Measurements from ENCODE around the gene DNAH6. TPM values are rescaled to one million over a fixed set of nuclear protein-coding genes. Genes with fewer than 3 reads are reported as not detected.
"Not testable (repeated sequence)": the region's sequence is repeated elsewhere in the genome, so short reads cannot be mapped to it uniquely, and the experiment has no call there.

Gene DNAH6
- total RNA-seq, 2 experiments from 2014 or later = 0.21 to 0.54 TPM

GRCh38 chr2:84545005-84545404 is 28.7 kb downstream of the DNAH6 start:
- Mint-ChIP-seq H3K27me3 (no peaks in the 10 kb centered on the region), H3K4me3 (no peak overlapping the region), H3K27ac (no peak overlapping the region), H3K36me3 (no peaks in the 10 kb centered on the region), H3K9me3 (no peaks in the 10 kb centered on the region), H3K4me1 (peaks cover 6% of the 10 kb centered on the region)
- DNase-seq = no peak

GRCh38 chr2:84546551-84546950 is 30.3 kb downstream of the DNAH6 start:
- no peak overlapping the region for H3K4me3 Mint-ChIP-seq
- no peaks in the 10 kb centered on the region for H3K9me3 Mint-ChIP-seq
- DNase-seq = no peak
- H3K27ac Mint-ChIP-seq = no peak overlapping the region
- H3K27me3 Mint-ChIP-seq = no peaks in the 10 kb centered on the region
- peaks cover 4% of the 10 kb centered on the region for H3K4me1 Mint-ChIP-seq
- no peaks in the 10 kb centered on the region for H3K36me3 Mint-ChIP-seq

- DNase-seq = no peak
- H3K4me1 Mint-ChIP-seq = peaks cover 4% of the 10 kb centered on the region
- no peak overlapping the region for H3K4me3 Mint-ChIP-seq
- no peaks in the 10 kb centered on the region for H3K27me3 Mint-ChIP-seq
- no peaks in the 10 kb centered on the region for H3K36me3 Mint-ChIP-seq
- no peak overlapping the region for H3K27ac Mint-ChIP-seq
- no peaks in the 10 kb centered on the region for H3K9me3 Mint-ChIP-seq
These were observed 32.0 kb downstream of the DNAH6 start for GRCh38 chr2:84548303-84548702.

GRCh38 chr2:84550916-84551315 is 34.6 kb downstream of the DNAH6 start:
- H3K27me3 Mint-ChIP-seq = no peaks in the 10 kb centered on the region
- H3K36me3 Mint-ChIP-seq = no peaks in the 10 kb centered on the region
- DNase-seq = no peak
- no peak overlapping the region for H3K4me3 Mint-ChIP-seq
- H3K4me1 Mint-ChIP-seq = no peaks in the 10 kb centered on the region
- no peak overlapping the region for H3K27ac Mint-ChIP-seq
- no peaks in the 10 kb centered on the region for H3K9me3 Mint-ChIP-seq

GRCh38 chr2:84551526-84551925 is 35.2 kb downstream of the DNAH6 start:
- not testable (repeated sequence) for H3K27me3 Mint-ChIP-seq, H3K4me3 Mint-ChIP-seq, H3K36me3 Mint-ChIP-seq, H3K4me1 Mint-ChIP-seq, DNase-seq, H3K27ac Mint-ChIP-seq, H3K9me3 Mint-ChIP-seq

GRCh38 chr2:84556190-84556589 is 39.9 kb downstream of the DNAH6 start:
- Mint-ChIP-seq H3K27me3 (no peaks in the 10 kb centered on the region), H3K9me3 (peaks cover 11% of the 10 kb centered on the region), H3K4me3 (no peak overlapping the region), H3K36me3 (peaks cover 5% of the 10 kb centered on the region), H3K27ac (no peak overlapping the region), H3K4me1 (peaks cover 2% of the 10 kb centered on the region)
- peak; percentile 11 for DNase-seq

GRCh38 chr2:84559838-84560237 is 43.5 kb downstream of the DNAH6 start:
- Mint-ChIP-seq H3K27me3 (no peaks in the 10 kb centered on the region), H3K4me1 (peaks cover 2% of the 10 kb centered on the region), H3K9me3 (peaks cover 24% of the 10 kb centered on the region), H3K36me3 (peaks cover 5% of the 10 kb centered on the region), H3K4me3 (no peak overlapping the region), H3K27ac (no peak overlapping the region)
- no peak for DNase-seq

GRCh38 chr2:84579661-84580060 is 63.4 kb downstream of the DNAH6 start:
- no peaks in the 10 kb centered on the region for H3K9me3 Mint-ChIP-seq
- no peak overlapping the region for H3K4me3 Mint-ChIP-seq
- peaks cover 8% of the 10 kb centered on the region for H3K4me1 Mint-ChIP-seq
- no peaks in the 10 kb centered on the region for H3K27me3 Mint-ChIP-seq
- DNase-seq = no peak
- no peak overlapping the region for H3K27ac Mint-ChIP-seq
- H3K36me3 Mint-ChIP-seq = no peaks in the 10 kb centered on the region

GRCh38 chr2:84603911-84604310 is 87.6 kb downstream of the DNAH6 start:
- Mint-ChIP-seq H3K9me3 (peaks cover 23% of the 10 kb centered on the region), H3K36me3 (peaks cover 7% of the 10 kb centered on the region), H3K27ac (no peak overlapping the region), H3K4me3 (no peak overlapping the region), H3K4me1 (no peaks in the 10 kb centered on the region), H3K27me3 (no peaks in the 10 kb centered on the region)
- no peak for DNase-seq

- peaks cover 14% of the 10 kb centered on the region for H3K9me3 Mint-ChIP-seq
- DNase-seq = no peak
- no peak overlapping the region for H3K27ac Mint-ChIP-seq
- H3K27me3 Mint-ChIP-seq = no peaks in the 10 kb centered on the region
- no peak overlapping the region for H3K4me3 Mint-ChIP-seq
- peaks cover 4% of the 10 kb centered on the region for H3K4me1 Mint-ChIP-seq
- H3K36me3 Mint-ChIP-seq = peaks cover 2% of the 10 kb centered on the region
These were observed 96.8 kb downstream of the DNAH6 start for GRCh38 chr2:84613082-84613481.

- Mint-ChIP-seq H3K4me3 (no peak overlapping the region), H3K27me3 (no peaks in the 10 kb centered on the region), H3K4me1 (peaks cover 4% of the 10 kb centered on the region), H3K36me3 (no peaks in the 10 kb centered on the region), H3K9me3 (peaks cover 2% of the 10 kb centered on the region), H3K27ac (no peak overlapping the region)
- DNase-seq = no peak
These were observed 103.6 kb downstream of the DNAH6 start for GRCh38 chr2:84619794-84620371.

GRCh38 chr2:84628486-84628885 is 112.2 kb downstream of the DNAH6 start:
- Mint-ChIP-seq H3K9me3 (no peaks in the 10 kb centered on the region), H3K4me1 (peaks cover 28% of the 10 kb centered on the region), H3K36me3 (no peaks in the 10 kb centered on the region), H3K4me3 (no peak overlapping the region), H3K27me3 (no peaks in the 10 kb centered on the region), H3K27ac (no peak overlapping the region)
- no peak for DNase-seq

- Mint-ChIP-seq H3K36me3 (no peaks in the 10 kb centered on the region), H3K9me3 (no peaks in the 10 kb centered on the region), H3K4me3 (no peak overlapping the region), H3K27ac (no peak overlapping the region), H3K4me1 (peaks cover 29% of the 10 kb centered on the region), H3K27me3 (no peaks in the 10 kb centered on the region)
- DNase-seq = no peak
These were observed 113.3 kb downstream of the DNAH6 start for GRCh38 chr2:84629550-84629949.

- Mint-ChIP-seq H3K4me1 (peaks cover 29% of the 10 kb centered on the region), H3K9me3 (no peaks in the 10 kb centered on the region), H3K36me3 (no peaks in the 10 kb centered on the region), H3K4me3 (no peak overlapping the region), H3K27ac (no peak overlapping the region), H3K27me3 (no peaks in the 10 kb centered on the region)
- no peak for DNase-seq
These were observed 114.7 kb downstream of the DNAH6 start for GRCh38 chr2:84631047-84631446.

GRCh38 chr2:84631985-84632384 is 115.7 kb downstream of the DNAH6 start:
- H3K4me1 Mint-ChIP-seq = peaks cover 29% of the 10 kb centered on the region
- no peak for DNase-seq
- no peak overlapping the region for H3K27ac Mint-ChIP-seq
- H3K4me3 Mint-ChIP-seq = no peak overlapping the region
- H3K27me3 Mint-ChIP-seq = no peaks in the 10 kb centered on the region
- no peaks in the 10 kb centered on the region for H3K9me3 Mint-ChIP-seq
- H3K36me3 Mint-ChIP-seq = no peaks in the 10 kb centered on the region

GRCh38 chr2:84636080-84636971 is 120.0 kb downstream of the DNAH6 start:
- no peak for DNase-seq
- Mint-ChIP-seq H3K27me3 (no peaks in the 10 kb centered on the region), H3K27ac (no peak overlapping the region)

More at GRCh38 chr2:84636080-84636971, 120.0 kb downstream of the DNAH6 start:
- Mint-ChIP-seq H3K4me1 (peaks cover 21% of the 10 kb centered on the region), H3K36me3 (no peaks in the 10 kb centered on the region), H3K4me3 (no peak overlapping the region), H3K9me3 (peaks cover 6% of the 10 kb centered on the region)

Measured in activated naive CD8-positive, alpha-beta T cell treated with anti-CD3 and anti-CD28 coated beads for 36 hours (primary cell).